HCEC 1CT (cell line): ENCODE measurements around the gene CFAP141.
"Not testable (repeated sequence)": the region's sequence is repeated elsewhere in the genome, so short reads cannot be mapped to it uniquely, and the experiment has no call there.

Experiments
- DNase-seq: peaks from one replicate; pipeline ENCODE4 v3.0.0-alpha.2; 2017

Gene CFAP141

DNA sequence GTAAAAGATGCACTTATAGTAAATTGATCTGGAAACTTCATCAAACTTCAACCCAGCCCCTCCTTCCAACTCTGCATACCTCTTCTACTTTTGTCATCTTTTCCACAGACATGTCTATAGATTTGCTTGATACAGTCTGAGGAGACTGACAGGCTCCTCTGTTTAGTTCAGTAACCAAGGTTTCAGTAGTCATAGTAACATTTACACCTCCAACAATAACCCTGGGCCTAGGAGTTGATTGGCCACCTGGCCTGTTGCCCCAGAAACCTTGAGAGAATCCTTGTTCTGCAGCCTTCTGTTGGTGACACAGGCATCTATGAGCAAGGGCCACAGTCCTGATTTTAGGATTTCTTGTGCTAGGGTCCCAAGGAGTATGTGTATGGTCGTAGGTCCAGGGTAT is at the start of gene CFAP141:
Gene CFAP141, minus strand, starts transcription at position 138 of the 400 bp plus-strand sequence. Its CDS starts 26 bp downstream, at position 112.
- DNase-seq, result no peak

DNA sequence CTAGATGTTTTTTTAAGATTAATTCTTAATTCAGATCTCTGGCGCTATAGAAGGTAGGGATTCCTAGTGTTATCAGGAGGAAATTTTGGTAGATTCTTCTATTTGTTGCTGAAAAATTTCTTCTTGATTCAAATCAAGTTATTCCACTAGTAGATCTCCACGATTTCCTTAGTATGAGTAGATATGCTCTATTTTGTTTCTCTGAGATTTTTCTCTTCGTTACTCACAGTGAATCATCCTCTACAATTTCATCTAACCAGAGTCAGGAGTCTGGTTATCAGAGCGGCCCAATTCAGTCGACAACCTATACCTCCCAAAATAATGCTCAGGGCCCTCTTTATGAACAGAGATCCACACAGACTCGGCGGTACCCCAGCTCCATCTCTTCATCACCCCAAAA is 47.5 kb upstream of the CFAP141 start:
- no peak for DNase-seq

DNA sequence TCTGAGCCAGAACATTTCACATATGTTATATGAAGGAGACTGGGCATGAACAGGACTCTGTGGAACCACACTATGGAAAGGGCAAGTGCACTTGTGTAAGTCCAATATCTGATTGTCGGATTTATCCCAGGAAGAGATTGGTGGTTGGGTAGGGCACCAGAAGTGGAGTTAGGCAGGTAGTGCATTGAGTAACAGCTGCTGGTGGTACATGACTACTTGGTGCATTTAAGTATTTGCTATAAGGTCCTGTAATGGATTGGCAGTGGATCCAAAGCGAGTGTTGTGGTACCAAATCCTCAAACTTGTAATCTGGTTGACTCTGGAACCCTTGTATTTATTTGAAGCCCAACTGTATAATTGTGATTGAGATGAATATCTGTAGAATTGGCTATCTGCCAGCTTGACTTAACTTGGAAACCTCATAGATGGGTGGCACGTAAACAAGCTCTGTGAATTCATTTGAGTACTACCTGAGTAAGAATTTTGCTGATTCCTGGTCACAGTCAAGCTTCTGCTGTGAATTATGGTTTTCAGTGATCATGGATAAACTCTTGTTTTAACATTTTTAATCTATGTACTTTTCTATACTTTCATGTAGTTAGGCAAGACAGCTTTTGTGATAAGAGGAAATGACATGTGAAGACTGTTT is 35.7 kb upstream of the CFAP141 start:
- no peak for DNase-seq

DNA sequence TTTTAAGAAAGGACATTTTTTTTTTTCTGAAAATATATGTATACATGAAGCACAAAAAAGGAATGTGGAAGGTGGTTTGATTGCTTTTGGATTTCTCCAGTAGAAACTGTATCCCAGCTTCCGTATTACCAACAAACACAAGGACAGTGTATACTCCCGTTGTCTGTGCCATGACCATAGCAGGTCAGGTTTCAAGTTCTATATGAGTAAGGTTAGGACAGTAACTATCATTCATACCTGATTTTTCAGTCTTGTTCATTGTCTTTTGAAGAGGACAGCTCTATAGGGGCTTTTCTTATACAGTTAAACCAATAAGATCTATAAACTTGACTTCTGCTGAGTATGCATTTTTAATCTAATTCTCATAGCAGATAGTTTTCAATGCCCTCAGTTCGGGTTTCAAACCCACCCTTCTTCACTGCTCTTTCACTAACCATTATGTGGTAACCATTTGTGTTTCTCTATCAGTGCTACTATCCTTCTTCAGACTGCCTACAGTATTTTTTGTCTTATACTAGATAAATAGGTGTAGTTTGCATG is 34.2 kb upstream of the CFAP141 start:
- no peak for DNase-seq

DNA sequence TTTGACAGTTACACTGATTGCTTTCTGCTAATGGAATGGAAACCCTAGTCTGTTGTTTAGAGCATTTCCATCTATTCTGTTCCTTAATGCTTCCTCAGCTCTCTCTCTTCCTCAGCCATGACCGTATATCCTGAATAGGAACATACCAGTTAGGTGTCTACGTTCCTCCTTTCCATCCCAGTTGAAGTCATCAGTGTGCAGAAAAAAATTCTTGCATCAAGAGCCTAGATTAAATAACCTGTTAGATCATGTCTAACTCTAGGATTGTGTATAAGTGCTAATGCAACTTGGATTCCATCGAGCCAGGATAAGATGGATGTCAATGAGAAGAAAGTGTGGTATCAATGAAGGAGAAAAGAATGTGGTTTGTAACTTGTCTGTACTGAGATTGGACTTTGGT is 33.4 kb upstream of the CFAP141 start:
- DNase-seq, result no peak

DNA sequence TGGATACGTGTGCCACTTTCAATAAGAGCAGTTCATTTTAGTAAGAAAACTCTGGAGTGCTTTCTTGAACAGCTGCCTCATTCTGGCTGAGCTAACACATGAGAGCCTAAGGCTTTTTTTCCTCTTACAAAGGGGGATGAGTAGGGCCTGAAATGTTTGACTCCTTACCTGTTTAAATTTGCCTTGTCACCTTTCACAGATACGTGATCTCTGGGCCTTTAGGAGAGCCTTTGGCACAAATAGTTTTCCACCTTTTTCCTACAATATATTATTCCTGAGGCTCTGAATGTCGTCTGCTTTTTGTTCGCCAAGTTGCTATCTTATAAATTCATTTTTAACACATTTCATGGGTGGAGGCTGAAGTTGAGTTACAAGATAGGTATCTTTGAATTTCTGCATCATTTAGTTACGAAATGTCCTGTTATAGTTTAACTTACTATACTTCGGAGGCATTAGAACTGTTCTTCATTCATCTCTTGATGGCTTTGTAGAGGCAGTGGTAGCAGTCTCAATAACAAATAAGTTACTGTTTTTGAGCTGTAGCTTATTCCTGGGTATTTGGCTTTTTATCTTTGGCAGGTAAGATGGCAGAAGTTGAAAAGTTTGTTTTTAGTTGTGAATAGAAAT is 31.9 kb upstream of the CFAP141 start:
- DNase-seq, result no peak

DNA sequence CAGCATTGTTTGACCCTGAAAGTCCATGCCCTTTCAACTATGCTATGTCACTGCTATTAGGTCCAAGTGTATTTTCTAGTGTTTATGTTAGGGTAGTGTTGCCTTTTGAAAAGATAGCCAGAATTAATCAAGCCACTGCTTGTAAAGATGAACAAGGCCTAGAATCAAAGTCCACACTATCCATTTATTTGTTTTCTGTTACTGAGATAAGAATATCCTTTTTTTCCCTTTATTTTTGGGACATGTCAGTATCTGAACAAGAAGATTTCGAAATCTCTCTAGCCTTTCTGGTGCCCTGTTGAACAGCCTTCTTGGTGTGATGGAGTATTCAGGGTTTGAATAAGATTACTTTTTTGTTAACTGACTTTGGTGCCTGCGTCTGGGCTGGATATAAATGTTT is 31.3 kb upstream of the CFAP141 start:
- no peak for DNase-seq

DNA sequence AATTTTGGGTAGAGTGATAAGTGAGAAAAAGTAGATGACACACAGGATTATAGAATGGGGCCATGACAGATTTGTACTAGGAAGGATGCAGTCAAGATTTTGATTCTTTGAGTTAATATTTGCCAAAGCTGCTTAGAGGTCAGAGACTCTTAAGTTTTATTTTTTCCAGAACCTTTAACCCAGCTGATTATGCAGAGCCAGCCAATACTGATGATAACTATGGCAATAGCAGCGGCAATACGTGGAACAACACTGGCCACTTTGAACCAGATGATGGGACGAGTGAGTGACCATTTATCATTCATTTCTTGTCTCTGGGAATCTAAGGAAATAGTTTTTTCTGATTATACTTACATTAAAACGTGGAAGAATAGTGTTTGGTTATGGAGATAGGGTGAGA is 30.7 kb upstream of the CFAP141 start:
- no peak for DNase-seq

DNA sequence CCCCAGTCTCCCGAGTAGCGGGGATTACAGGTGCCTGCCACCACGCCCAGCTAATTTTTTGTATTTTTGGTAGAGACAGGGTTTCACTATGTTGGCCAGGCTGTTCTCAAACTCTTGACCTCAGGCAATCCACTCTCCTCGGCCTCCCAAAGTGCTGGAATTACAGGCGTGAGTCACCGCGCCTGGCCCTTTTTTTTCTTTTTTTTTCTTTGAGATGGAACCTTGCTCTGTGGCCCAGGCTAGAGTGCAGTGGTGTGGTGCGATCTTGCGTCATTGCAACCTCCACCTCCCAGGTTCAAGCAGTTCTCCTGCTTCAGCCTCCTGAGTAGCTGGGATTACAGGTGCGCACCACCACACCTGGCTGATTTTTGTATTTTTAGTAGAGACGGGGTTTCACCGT is 27.0 kb upstream of the CFAP141 start:
- DNase-seq, result not testable (repeated sequence)

DNA sequence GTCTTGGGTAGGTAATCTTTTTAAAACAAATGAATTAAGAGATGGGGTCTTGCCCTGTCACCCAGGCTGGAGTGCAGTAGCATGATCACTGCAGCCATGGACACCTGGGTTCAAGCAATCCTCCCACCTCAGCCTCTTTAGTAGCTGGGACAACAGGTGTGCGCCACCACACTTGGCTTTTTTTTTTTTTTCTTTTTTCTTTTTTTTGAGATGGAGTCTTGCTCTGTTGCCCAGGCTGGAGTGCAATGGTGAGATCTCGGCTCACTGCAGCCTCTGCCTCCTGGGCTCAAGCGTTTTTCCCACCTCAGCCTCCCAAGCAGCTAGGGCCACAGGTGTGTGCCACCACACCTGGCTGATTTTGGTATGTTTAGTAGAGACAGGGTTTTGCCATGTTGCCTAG is 25.0 kb upstream of the CFAP141 start:
- DNase-seq, result not testable (repeated sequence)

DNA sequence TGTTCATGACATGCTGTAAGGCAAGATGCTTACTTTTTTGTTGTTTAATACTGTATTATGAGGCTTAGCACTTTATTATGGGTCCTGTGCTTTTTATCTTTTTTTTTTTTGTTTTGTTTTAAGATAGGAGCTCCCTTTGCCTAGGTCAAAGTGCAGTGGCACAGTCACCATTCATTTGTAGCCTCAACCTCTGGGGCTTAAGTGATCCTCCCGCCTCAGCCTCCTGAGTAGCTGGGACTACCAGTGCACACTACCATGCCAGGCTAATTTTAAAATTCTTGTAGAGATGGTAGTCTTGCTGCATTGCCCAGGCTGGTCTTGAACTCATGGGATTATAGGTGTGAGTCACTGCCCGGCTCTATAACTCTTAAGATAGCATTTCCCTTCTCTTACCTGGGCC is 19.2 kb upstream of the CFAP141 start:
- DNase-seq, result no peak

DNA sequence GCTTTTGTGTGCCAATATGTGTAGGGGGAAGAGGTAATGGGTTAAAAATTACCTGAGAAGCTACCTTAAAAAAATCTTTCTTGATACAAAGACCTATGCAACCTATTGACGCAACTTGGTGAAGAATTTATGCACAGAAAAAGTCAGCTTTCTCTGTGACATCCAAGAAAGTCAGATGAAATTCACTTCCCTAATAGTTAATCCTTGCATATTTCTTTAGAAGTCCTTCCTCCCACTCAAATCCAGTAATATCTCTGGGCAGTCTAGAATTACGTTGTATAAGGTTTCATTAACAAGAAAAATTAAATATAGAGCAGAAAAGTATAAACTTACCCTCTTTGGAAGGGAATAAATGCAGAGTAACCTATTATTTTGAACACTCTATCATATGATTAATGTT is 17.5 kb upstream of the CFAP141 start:
- DNase-seq, result no peak

DNA sequence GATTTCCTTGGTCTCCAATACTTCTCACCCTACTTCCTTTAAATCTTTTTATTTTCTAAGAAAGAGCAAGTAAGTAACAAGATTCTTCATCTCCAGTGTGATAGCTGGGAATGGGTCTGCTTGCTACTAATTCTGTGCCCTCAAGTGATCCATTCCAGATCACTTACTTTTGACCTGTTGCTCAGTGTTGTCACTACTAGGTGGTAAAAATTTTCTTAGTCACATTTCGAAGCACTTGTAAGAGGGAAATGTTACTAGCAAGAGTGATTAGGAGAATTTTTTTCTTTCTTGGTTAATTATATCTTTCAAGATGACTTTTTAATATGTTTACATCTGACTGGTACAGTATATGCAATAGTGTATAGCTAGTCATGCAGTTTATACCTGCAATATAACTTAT is 16.8 kb upstream of the CFAP141 start:
- no peak for DNase-seq

DNA sequence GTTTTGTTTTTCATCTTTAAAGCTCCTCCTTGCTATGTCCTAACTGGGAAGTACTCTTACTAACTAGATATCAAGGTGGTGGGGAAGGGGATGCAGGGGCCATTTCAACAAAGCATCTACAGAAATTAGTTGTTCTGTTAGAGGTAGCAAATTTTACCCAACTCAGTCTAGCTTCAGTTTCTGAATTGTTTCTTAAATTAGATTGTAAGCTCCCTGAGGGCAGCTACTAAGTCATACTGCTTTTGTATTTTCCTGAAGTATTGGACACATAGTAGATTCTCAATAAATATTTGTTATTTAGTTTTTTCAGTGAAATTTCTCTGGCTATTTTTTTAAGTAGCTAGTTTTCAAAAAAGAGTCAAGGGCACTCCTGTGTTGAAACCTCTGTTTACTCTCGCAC is 16.4 kb upstream of the CFAP141 start:
- no peak for DNase-seq

DNA sequence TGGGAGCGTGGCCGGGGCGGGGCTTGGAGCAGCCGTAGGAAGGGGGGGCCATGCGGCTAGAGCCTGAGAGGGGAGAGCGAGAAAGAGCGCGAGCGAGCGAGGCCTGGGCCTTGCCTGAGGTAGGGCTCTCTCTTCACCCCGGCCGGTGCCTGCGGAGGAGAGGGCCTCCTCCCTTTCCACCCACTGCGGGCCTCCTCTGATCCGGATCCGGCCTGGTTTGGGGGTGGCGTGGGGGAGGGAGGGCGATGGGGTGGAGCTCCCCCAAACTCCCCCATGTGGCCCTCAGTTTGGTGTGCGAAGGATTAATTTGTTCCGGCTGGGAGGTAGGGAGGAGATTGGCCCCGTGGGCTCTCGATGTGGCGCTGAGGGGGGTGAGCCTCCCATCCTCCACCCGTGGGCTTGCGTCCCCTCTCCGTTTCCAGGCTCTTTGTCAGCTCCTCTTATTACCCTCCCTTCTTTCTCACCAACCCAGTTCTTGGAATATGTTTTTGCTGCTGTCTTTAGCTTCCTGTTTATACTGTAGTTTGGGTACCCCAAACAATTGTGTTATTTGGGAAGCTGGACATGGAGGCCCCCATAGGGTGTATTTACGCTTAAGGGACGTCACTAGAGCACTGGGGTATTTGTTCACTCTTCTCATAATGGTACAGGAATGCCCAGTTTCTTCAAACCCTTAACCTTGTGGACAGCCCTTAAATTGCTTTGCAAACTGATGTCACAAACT is 15.3 kb upstream of the CFAP141 start:
- peak; percentile 71 for DNase-seq

DNA sequence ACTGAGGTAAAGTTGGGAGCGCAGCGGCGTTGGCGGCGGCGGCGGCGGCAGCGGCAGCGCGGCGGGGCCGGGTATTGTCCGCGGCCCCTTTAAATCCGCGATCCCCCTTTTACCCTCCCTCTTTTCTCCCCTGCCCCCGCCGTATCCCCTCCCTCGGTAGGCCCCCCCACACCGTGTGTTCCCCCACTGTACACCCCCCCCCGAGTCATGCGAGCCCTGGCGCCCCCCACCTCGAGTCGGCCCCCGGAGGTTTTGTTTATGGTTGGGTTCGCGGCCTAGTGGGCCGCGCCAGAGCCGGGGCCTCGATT is 14.8 kb upstream of the CFAP141 start:
- DNase-seq, result no peak

DNA sequence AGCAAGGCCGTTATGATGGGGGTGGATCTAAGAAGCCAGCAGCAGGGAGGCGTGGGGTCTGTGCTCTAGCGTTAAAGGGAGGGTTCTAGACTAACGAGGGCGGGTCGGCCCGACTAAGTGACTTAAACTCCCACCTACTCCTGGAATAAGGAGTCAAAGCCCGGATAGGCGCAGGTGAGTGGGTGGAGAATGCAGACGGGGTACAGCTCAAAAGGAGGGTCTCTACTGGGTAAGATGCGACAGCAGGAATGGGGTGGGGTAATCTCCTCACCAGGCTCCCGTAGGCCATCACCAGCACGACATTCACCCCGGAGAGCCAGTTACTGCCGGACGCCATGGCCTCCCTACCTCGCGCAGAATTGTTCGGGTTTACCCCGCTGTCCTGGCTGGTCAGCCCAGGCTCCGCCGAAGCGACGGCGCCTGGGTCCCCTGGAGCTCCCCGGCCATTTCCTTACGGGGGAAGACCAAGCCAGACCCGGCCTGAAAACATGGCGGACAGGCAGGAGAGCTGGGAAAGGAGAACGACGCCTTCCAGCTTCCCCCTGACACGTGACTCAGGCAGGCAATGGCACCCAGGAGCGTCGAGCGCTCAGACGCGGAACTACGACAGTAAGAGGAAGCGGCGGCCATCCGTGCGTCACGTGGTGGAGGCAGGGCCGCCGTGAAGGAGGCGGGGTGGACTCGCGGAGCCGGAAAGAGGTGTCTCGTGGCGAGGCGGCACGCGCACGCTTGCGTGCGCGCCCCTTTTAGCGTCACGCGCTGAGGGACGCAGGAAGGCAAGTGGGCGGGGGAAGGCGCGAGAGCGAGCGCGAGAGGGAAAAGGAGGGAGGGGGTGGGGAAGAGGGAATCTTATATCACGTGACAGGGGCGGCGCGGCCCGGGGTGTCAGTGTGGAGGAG is 14.2 kb upstream of the CFAP141 start, which contains the start of gene UBAP2L:
Gene UBAP2L, plus strand, starts transcription at position 885 of the 899 bp plus-strand sequence. CDS start 4,169 bp downstream, outside the sequence.
- DNase-seq, result peak; percentile 99

DNA sequence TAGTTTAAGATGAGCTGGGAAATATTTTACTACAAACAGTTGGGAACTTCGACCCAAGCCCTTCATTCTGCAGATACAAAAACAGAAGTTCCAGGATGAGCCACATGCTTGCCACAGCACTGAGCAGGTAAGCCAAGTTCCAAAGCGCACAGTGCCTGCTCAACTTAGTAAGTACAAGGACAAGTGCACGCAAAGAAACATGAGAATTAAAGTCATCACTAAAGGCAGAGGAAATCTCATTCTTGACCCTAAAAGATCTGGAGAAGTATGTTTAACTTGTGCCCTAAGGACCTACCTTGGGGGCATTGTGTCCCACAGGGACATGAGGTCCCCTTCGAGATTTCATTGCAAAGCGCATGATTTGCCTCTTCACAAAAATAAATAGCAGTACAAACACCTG is 13.4 kb upstream of the CFAP141 start:
- DNase-seq, result no peak

DNA sequence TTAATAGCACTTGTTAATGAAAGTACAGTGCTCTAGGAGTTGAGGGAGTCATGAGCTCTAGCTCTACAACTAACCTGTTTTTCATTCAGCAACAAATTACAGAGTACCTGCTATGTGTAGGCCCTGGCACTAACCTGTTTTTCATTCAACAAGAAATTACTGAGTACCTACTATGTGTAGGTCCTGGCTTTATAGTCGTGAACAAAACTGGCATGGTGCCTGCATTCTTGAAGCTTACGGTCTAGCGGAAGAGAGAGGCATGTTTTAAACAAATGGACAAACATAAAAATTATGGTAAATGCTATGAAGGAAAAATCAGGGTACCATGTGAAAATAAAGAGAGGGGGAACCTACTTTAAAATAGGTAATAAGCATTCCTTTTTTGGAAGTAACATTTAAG is 12.4 kb upstream of the CFAP141 start:
- no peak for DNase-seq

DNA sequence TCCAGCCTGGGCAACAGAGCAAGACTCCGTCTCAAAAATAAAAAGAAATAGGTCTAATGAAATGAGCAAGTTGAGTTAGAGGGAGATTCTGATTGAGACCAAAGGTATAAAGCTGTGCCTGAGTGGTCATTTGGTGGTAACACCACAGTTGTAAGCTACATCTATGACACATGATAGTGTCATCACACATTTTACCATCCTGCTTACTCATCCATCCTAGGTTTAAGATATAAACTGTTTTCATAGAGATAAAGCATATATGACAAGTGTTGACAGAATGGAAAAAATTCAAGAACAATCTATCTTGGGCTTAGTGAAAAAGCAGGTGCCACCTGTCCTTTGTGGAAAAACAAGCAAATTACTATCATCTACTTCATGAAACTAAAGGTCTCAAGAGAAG is 7.1 kb upstream of the CFAP141 start:
- peak; percentile 84 for DNase-seq

DNA sequence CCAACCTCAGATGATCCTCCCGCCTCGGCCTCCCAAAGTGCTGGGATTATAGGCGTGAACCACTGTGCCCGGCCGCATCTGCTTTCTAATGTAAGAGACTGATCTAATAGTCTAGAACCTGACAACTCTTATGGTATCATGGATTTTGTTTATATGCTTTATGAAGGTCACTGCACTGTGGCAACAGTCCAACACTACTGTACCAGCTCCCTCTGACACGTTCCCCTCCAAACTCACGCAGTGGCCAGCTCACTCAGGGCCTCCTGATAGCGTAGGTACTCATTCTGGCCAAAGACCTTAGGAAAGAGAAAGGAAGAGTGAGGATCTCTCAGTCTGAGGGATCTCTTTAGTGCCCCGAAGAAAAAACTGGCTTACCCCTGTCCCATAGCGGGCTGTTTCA is 6.0 kb upstream of the CFAP141 start:
- DNase-seq, result no peak

DNA sequence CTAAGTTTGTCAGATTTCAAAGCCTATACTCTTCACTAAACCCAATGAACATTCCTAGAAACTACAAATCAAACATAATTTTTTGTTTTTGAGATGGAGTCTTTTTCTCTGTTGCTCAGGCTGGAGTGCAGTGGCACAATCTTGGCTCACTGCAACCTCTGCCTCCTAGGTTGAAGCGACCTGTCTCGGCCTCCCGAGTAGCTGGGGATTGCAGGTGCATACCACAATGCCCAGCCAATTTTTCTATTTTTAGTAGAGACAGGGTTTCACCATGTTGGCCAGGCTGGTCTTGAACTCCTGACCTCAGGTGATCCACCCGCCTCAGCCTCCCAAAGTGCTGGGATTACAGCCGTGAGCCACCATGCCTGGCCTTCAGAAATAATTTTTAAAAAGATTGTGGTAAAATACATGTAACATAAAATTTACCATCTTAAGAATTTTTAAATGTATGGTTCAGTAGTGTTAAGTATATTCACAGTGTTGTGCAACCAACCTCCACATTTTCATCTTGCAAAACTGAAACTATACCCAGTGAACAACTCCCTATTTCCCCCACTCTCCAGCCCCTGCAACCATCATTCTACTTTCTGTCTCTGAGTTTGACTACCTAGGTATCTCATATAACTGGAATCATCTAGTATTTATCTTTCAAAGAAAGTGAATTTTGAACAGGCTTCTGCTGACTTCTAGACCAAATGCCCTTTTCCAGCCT is 2.7 kb upstream of the CFAP141 start:
- DNase-seq, result no peak
